Measurements from ENCODE around the gene PLA2G4B. TPM values are rescaled to one million over a fixed set of nuclear protein-coding genes. Genes with fewer than 3 reads are reported as not detected.

PLA2G4B gene
- total and polyA plus RNA-seq, 2 of the 8 experiments (the other 6 are each of a cell fraction or from before 2014, with no cell fraction given) = 4.2 to 9.2 TPM

DNA sequence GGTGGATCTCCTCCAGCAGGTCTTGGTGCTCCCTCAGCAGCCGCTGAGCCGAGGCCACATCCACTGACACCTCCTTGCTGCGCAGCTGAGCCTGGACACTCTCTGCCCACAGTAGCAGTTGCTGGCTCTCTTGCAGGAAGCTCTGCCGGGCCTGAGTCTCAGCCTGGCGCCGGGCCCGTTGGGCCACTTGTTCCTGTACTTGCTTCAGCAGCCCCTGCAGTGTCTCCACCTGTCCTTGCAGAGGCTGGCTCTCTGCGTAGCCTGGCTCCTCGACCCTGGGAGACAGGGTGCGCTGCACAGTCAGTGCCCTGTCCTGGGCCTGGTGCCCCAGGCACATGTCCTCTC lies 39.7 kb downstream of the PLA2G4B start:
- Histone ChIP-seq H3K23me2 (ENCODE audit: low read depth, low read length) (peaks cover 4% of the 10 kb centered on the region; the same call in 1 of the 2 replicates), H3K27ac (ENCODE audit: low read depth, low read length) (no peak overlapping the region), H4K5ac (ENCODE audit: insufficient read length, low read depth, low read length) (no peak overlapping the region), H3K9ac (replicated peaks in 1 of 4; ENCODE audit: extremely low read depth in 1 of 4, low read depth in 3 of 4, low read length in 3 of 4) (no peak overlapping the region), H4K20me1 (replicated peaks in 1 of 2; ENCODE audit: control insufficient read depth in 1 of 2, insufficient read depth in 2 of 2, low read length in 2 of 2) (peaks cover 0 to 2% of the 10 kb centered on the region in 2 experiments), H2AFZ (ENCODE audit: low read length) (no peak overlapping the region), H3K79me1 (ENCODE audit: low read depth, low read length) (no peaks in the 10 kb centered on the region), H2BK5ac (ENCODE audit: low read depth, low read length) (no peak overlapping the region), H3K56ac (replicated peaks; ENCODE audit: insufficient read length, low read depth, low read length) (no peak overlapping the region), H2AK5ac (ENCODE audit: low read depth, low read length) (no peak overlapping the region), H3K4me3 (ENCODE audit: extremely low read depth in 1 of 4, insufficient read depth in 2 of 4, low read depth in 3 of 4, low read length in 4 of 4) (no peak overlapping the region), H2BK20ac (ENCODE audit: low read length) (no peak overlapping the region), H3K4ac (replicated peaks; ENCODE audit: insufficient read length, low read depth, low read length) (no peak overlapping the region), H3K9me3 (ENCODE audit: insufficient read depth in 2 of 2, low read depth in 1 of 2, low read length in 1 of 2) (no peaks in the 10 kb centered on the region), H2BK15ac (ENCODE audit: low read length) (no peak overlapping the region), H3K18ac (ENCODE audit: extremely low read depth, low read length) (no peak overlapping the region), H4K91ac (replicated peaks; ENCODE audit: insufficient read length, low read length) (no peak overlapping the region), H3K4me2 (ENCODE audit: insufficient read depth in 1 of 2, low read depth in 2 of 2, low read length in 2 of 2) (no peak overlapping the region), H4K8ac (ENCODE audit: extremely low read depth, insufficient read depth, low read length) (peak overlapping the region; percentile 14; the same call in 1 of the 2 replicates), H3K4me1 (replicated peaks in 1 of 4; ENCODE audit: control insufficient read depth in 3 of 4, insufficient read depth in 4 of 4, low read length in 3 of 4) (peaks cover 0 to 8% (median 4%) of the 10 kb centered on the region in 4 experiments; a peak in 5 of 7 replicates), H3K23ac (ENCODE audit: insufficient read length) (no peak overlapping the region), H2BK12ac (ENCODE audit: low read depth, low read length) (0 out of 2 replicates have a peak overlapping the region, but pooled peaks have one; percentile 27), H3K79me2 (ENCODE audit: control insufficient read depth in 1 of 2, insufficient read depth in 2 of 2, low read length in 2 of 2) (no peaks in the 10 kb centered on the region), H2BK120ac (replicated peaks; ENCODE audit: low read depth, low read length) (no peak overlapping the region), H3K27me3 (replicated peaks in 1 of 4; ENCODE audit: control insufficient read depth in 3 of 4, extremely low read depth in 1 of 4, insufficient read depth in 3 of 4, low read length in 3 of 4) (peaks cover 21 to 33% (median 28%) of the 10 kb centered on the region in 4 experiments), H3K14ac (ENCODE audit: insufficient read length) (no peak overlapping the region), H3K36me3 (ENCODE audit: control insufficient read depth in 2 of 4, insufficient read depth in 4 of 4, low read length in 3 of 4) (no peaks in the 10 kb centered on the region)
- CTCF ChIA-PET (ENCODE audit: partially characterized antibody) = interaction anchor here (0.8 to 7.9 kb wide), 4 partner anchors 9 to 25 kb away, joined by 3 to 58 read pairs (median 4); no protein-coding TSS in a partner anchor
- POLR2A ChIA-PET (ENCODE audit: partially characterized antibody) = no interaction called here
- 99% methylated on average over 10 of the region's 10 CpGs; no CpG with 5 or more reads in 1 of the 2 experiments for WGBS, 2 experiments (ENCODE audit: extremely low coverage in 1 of 2, insufficient coverage in 1 of 2, insufficient read length in 1 of 2, insufficient replicate concordance in 2 of 2, low coverage in 1 of 2, low lambda C conversion rate in 2 of 2, missing lambda C conversion rate in 1 of 2)
- FAIRE-seq (no peak), DNase-seq (ENCODE audit: low read depth in 1 of 2, low spot score in 2 of 2) (no peak)
- no peak for TF ChIP-seq CHD2 (IDR thresholded peaks at IDR 0.05; ENCODE audit: low read length)
- TF ChIP-seq FOSL1 (IDR thresholded peaks at IDR 0.05; ENCODE audit: insufficient read depth, low read depth, low read length) = no peak
- no peak for TF ChIP-seq TAF1 (IDR thresholded peaks at IDR 0.05; ENCODE audit: low read depth, low read length)
- TF ChIP-seq KDM5A (IDR thresholded peaks at IDR 0.05; ENCODE audit: low read length) = no peak
- no peak for TF ChIP-seq JUN (IDR thresholded peaks at IDR 0.05; ENCODE audit: low read depth, low read length)
- no peak for TF ChIP-seq SP4 (IDR thresholded peaks at IDR 0.05; ENCODE audit: low read length)
- no peak for TF ChIP-seq RFX5 (IDR thresholded peaks at IDR 0.05; ENCODE audit: borderline replicate concordance, low read depth, low read length)
- no peak for TF ChIP-seq MAFK (IDR thresholded peaks at IDR 0.05; ENCODE audit: low read depth, low read length)
- TF ChIP-seq SP2 (IDR thresholded peaks at IDR 0.05; ENCODE audit: low read length) = no peak
- no peak for TF ChIP-seq BACH1 (IDR thresholded peaks at IDR 0.05; ENCODE audit: low read length)
- TF ChIP-seq TBP (IDR thresholded peaks at IDR 0.05; ENCODE audit: low read depth, low read length) = no peak
- TF ChIP-seq, protein P1, sequence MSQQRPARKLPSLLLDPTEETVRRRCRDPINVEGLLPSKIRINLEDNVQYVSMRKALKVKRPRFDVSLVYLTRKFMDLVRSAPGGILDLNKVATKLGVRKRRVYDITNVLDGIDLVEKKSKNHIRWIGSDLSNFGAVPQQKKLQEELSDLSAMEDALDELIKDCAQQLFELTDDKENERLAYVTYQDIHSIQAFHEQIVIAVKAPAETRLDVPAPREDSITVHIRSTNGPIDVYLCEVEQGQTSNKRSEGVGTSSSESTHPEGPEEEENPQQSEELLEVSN (IDR thresholded peaks at IDR 0.05) = no peak
- no peak for TF ChIP-seq NANOG (IDR thresholded peaks at IDR 0.05; ENCODE audit: insufficient read depth, low read depth, low read length, poor library complexity, severe bottlenecking)
